B cell (primary cell): Measurements from ENCODE around the gene GLRX.

Experiments used
- EZH2 ChIP-seq: IDR thresholded peaks from 2 replicates; pipeline ENCODE4 v1.6.1; 2012; ENCODE audit warnings: borderline replicate concordance, low read depth, mild to moderate bottlenecking, moderate library complexity, low read length; ENCODE audit not compliant: insufficient read depth, poor library complexity, severe bottlenecking
- TF ChIP-seq, protein P1 (sequence below): fragments of 200-600 bp; IDR thresholded peaks from one replicate; pipeline ENCODE4 v1.8.0; 2022; ENCODE audit warnings: antibody characterized with exemption, mild to moderate bottlenecking

DNA sequence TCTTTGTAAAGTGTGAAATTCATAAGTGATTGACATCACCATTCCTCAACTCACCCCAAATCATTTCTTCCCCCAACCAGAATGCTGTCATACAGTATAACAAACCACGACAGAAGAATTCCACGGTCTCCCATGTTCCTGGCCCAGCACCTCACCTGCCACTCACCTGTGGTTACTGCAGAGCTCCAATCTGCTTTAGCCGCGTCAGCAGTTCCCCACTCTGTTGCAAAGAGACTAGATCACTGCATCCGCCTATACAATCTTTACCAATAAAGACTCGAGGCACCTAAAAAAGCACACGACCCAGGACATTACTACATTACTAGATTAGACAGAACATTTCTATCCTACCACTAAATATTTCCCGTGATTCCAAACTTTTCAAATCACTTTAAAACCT, 6.2 kb downstream of the GLRX start:
- TF ChIP-seq, protein P1, sequence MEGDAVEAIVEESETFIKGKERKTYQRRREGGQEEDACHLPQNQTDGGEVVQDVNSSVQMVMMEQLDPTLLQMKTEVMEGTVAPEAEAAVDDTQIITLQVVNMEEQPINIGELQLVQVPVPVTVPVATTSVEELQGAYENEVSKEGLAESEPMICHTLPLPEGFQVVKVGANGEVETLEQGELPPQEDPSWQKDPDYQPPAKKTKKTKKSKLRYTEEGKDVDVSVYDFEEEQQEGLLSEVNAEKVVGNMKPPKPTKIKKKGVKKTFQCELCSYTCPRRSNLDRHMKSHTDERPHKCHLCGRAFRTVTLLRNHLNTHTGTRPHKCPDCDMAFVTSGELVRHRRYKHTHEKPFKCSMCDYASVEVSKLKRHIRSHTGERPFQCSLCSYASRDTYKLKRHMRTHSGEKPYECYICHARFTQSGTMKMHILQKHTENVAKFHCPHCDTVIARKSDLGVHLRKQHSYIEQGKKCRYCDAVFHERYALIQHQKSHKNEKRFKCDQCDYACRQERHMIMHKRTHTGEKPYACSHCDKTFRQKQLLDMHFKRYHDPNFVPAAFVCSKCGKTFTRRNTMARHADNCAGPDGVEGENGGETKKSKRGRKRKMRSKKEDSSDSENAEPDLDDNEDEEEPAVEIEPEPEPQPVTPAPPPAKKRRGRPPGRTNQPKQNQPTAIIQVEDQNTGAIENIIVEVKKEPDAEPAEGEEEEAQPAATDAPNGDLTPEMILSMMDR = no peak
- TF ChIP-seq EZH2 = no peak
